Left lung (tissue), 10 donors: ENCODE results near the gene LRRC3. TPM values are rescaled to one million over a fixed set of nuclear protein-coding genes. Genes with fewer than 3 reads are reported as not detected.

Experiments
- ATAC-seq: fragments of 200-7000 bp; cut with Tn5 transposase; one replicate; pipeline ENCODE4 v1.9.1; 2020; ENCODE audit warnings: moderate library complexity
- DNase-seq, 4 donors: peaks; one replicate each; pipeline ENCODE4 v3.0.0-alpha.2; 2013 to 2020
- H3K27ac ChIP-seq, 2 donors: fragments of 200-600 bp; sonication (generic) in 1 of 2; one replicate each; pipeline versions ENCODE4 v1.5.0 to v1.8.0; 2020 to 2021
- H3K27me3 ChIP-seq, 2 donors: fragments of 200-600 bp; sonication (generic) in 1 of 2; one replicate each; pipeline versions ENCODE4 v1.5.0 to v1.8.0; 2020 to 2021
- H3K36me3 ChIP-seq, 2 donors: fragments of 200-600 bp; sonication (generic) in 1 of 2; one replicate each; pipeline versions ENCODE4 v1.5.0 to v1.8.0; 2020 to 2021
- H3K4me1 ChIP-seq, 2 donors: fragments of 200-600 bp; one replicate each; pipeline ENCODE4 v1.8.0; 2021
- H3K4me3 ChIP-seq, 2 donors: fragments of 200-600 bp; sonication (generic) in 1 of 2; one replicate each; pipeline versions ENCODE4 v1.5.0 to v1.8.0; 2020 to 2021; ENCODE audit warnings: mild to moderate bottlenecking in 1 of 2
- H3K9me3 ChIP-seq, 2 donors: fragments of 200-600 bp; sonication (generic) in 1 of 2; one replicate each; pipeline versions ENCODE4 v1.5.0 to v1.8.0; 2020 to 2021
- intact Hi-C, 2 donors: fragments of 100-400 bp; cut with DNase I; formaldehyde crosslinking; loops; one replicate each; pipeline versions ENCODE4 v1.11.2 to v1.14.2; 2022
- polyA plus RNA-seq, 6 donors: library from polyadenylated mRNA; unstranded; fragments of 120-200 nt; gene quantifications; one replicate each; pipeline ENCODE4 v1.2.1, GENCODE V29; 2013; ENCODE audit not compliant: insufficient read length in 6 of 6
- total RNA-seq, 2 donors: library from RNA; stranded (reverse); fragmentation: NEBNext Ultra II Directional; extraction: Animal tissue kit (Norgen Biotek cat#: 25700); gene quantifications; one replicate each; pipeline ENCODE4 v1.2.1, GENCODE V29; 2021
- TF ChIP-seq, protein P1 (sequence below), 2 donors: fragments of 200-600 bp; sonication (generic) in 1 of 2; IDR thresholded peaks; one replicate each; pipeline versions ENCODE4 v1.5.0 to v1.8.0; 2021; ENCODE audit warnings: antibody characterized with exemption in 2 of 2
- donor health status: DM: no; HTN: yes; CAD: no.
- donor health status: DM: no; HTN: no; CAD: no.

Gene LRRC3
- total and polyA plus RNA-seq, 8 donors, result 2.4 to 7.0 (median 6.0) TPM

DNA sequence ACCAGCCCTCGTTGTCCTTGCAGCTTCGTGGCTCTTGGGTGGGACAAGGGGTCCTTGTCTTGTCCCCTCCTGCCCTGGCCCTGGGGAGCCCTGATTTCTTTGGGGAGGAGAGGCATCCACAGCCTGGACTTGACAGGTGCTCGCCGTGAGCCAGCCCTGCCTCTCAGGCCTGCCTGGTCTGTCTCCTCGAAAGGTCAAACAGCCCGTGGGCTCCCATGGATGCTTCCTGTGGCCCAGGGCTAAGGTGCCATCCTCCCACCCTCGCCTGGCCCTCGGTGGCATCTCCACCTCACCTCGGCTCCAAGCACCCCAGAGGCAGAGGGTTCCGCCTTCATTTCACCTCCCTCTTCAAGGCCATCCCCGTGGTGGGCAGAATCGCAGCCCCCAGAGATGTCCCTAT, 9.0 kb downstream of the LRRC3 start:
- no peak overlapping the region for H3K27ac ChIP-seq
- TF ChIP-seq, protein P1, sequence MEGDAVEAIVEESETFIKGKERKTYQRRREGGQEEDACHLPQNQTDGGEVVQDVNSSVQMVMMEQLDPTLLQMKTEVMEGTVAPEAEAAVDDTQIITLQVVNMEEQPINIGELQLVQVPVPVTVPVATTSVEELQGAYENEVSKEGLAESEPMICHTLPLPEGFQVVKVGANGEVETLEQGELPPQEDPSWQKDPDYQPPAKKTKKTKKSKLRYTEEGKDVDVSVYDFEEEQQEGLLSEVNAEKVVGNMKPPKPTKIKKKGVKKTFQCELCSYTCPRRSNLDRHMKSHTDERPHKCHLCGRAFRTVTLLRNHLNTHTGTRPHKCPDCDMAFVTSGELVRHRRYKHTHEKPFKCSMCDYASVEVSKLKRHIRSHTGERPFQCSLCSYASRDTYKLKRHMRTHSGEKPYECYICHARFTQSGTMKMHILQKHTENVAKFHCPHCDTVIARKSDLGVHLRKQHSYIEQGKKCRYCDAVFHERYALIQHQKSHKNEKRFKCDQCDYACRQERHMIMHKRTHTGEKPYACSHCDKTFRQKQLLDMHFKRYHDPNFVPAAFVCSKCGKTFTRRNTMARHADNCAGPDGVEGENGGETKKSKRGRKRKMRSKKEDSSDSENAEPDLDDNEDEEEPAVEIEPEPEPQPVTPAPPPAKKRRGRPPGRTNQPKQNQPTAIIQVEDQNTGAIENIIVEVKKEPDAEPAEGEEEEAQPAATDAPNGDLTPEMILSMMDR (IDR thresholded peaks at IDR 0.05), result no peak
- no peaks in the 10 kb centered on the region for H3K36me3 ChIP-seq
- DNase-seq (no peak), ATAC-seq (no peak)
- no peaks in the 10 kb centered on the region for H3K9me3 ChIP-seq
- no peaks in the 10 kb centered on the region for H3K4me1 ChIP-seq
- H3K27me3 ChIP-seq, result no peaks in the 10 kb centered on the region
- no peak overlapping the region for H3K4me3 ChIP-seq
- intact Hi-C loops, result no loop called here

DNA sequence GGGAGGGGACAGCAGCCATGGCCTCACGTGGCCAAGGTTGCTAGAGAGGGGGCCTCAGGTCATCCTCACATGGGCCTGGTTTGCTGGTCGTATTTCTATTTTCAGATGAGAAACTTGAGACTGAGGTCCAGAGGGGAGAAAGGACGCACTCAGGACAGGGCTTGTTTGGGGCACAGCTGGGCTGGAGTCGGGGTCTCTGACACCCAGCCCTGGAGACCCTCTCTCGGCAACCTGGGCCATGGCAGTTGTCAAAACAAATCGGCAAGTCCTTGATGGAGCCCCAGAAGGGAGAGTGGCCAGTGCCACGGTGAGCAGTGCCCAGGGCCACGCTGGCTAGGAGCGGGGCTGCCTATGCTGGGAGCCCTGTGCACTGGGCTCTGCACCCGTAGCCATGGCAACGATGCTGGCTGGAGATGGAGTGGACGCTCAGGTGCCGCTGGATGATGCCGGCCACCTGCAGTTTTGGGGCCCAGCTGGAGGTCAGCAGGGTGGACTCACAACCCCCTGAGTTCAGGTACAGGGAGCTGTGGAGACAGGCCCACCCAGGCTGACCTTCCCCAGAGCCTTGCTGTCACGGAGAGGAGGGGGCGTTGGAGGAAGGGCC, 11.1 kb downstream of the LRRC3 start:
- H3K36me3 ChIP-seq, result no peaks in the 10 kb centered on the region
- H3K27ac ChIP-seq, result no peak overlapping the region
- intact Hi-C loops, result no loop called here
- no peaks in the 10 kb centered on the region for H3K9me3 ChIP-seq
- DNase-seq (peak in 1 of 4 donors; percentile 65), ATAC-seq (no peak)
- no peaks in the 10 kb centered on the region for H3K4me1 ChIP-seq
- H3K27me3 ChIP-seq, result no peaks in the 10 kb centered on the region
- TF ChIP-seq, protein P1 (IDR thresholded peaks at IDR 0.05), result no peak
- H3K4me3 ChIP-seq, result no peak overlapping the region

DNA sequence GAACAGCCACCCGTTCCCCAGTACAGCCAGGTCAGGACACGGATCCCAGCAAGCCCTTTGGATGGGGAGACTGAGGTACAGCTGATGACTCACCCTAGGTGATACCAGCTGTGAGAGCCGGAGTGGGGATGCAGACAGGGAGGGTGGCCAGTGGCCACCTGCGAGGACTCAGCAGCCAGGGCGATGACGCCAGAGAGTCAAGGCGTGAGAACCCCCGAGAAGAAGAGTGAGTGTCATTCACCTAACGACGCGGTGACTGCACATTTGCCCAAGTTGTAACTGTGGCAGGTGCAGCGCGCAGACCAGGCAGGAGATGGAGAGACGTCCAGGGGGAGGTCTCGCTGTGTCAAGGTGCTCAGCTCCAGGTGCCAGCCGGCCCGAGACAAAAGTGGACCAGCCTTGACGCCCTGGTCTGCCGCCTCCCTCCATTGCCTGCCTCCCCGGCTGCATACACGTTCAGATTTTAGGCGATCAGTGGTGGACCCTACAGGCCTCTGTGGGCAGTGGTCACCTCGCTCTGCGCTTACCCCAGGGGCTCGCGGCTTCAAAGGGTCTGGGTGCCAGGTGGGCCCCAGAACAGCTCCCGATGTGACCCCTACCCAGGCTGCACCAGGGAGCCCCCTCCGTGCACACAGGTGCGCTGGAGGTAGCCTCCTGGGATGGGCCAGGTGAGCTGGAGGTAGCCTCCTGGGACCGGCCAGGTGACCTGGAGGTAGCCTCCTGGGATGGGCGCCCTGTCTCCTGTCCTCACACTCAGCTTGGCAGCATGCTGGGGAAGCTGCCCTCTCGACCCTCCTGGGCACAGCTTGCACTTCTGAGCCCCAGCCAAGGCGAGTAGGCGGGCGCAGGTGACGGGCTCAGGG, 11.9 kb downstream of the LRRC3 start:
- Histone ChIP-seq H3K36me3 (no peaks in the 10 kb centered on the region), H3K27ac (no peak overlapping the region), H3K4me3 (no peak overlapping the region), H3K9me3 (no peaks in the 10 kb centered on the region), H3K27me3 (no peaks in the 10 kb centered on the region), H3K4me1 (no peaks in the 10 kb centered on the region)
- intact Hi-C loops, result no loop called here
- no peak for ATAC-seq
- DNase-seq, result peak in 1 of 4 donors; percentile 70
- TF ChIP-seq, protein P1 (IDR thresholded peaks at IDR 0.05), result no peak

DNA sequence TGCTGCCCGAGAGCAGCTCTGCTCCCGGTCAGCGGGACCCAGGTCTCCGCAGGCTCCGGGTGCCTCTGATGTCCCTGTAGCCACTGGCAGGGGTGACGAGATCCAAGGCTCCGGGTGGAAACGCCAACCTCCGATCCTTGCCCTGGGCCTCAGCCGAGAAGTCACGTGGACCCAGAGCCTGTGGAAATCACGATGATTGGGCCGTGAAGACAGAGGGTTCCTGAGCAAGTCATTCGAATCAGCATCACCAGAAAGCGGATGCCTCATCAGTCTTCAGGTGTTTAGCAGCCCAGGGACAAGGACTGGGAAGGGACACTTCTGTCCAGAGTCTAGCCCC, 12.5 kb downstream of the LRRC3 start:
- no peaks in the 10 kb centered on the region for H3K9me3 ChIP-seq
- H3K4me3 ChIP-seq, result no peak overlapping the region
- H3K36me3 ChIP-seq, result no peaks in the 10 kb centered on the region
- no peaks in the 10 kb centered on the region for H3K27me3 ChIP-seq
- ATAC-seq (no peak), DNase-seq (no peak)
- H3K27ac ChIP-seq, result no peak overlapping the region
- intact Hi-C loops, result no loop called here
- H3K4me1 ChIP-seq, result no peaks in the 10 kb centered on the region
- TF ChIP-seq, protein P1 (IDR thresholded peaks at IDR 0.05), result no peak

DNA sequence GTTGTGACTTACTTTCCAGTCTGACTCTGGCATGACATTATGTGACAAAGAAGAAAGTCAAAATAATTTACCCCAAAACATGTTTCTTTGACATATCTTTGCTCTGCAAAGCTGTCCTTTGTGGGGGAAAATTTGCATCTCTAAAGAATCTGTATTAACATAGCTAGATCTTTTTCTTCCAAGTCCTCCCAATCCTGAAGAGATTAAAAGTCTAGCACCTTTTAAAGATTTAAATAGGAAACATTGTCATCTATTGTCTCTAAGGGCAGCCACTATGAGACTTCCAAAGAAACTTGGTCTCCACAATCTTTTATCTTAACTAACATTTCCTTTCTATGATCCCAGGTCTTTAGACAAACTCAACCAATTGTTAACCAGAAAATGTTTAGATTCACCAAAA, 16.0 kb downstream of the LRRC3 start:
- TF ChIP-seq, protein P1 (IDR thresholded peaks at IDR 0.05), result no peak
- intact Hi-C loops, result no loop called here
- no peaks in the 10 kb centered on the region for H3K27me3 ChIP-seq
- no peaks in the 10 kb centered on the region for H3K4me1 ChIP-seq
- no peak overlapping the region for H3K27ac ChIP-seq
- DNase-seq (no peak), ATAC-seq (no peak)
- no peaks in the 10 kb centered on the region for H3K9me3 ChIP-seq
- no peaks in the 10 kb centered on the region for H3K36me3 ChIP-seq
- H3K4me3 ChIP-seq, result no peak overlapping the region
